Superior temporal gyrus (tissue), 1 donor: ENCODE results near the gene DCDC2B.

Experiments
- DNase-seq: peaks from one replicate; pipeline ENCODE4 v3.0.0-alpha.2; 2016; ENCODE audit errors: extremely low spot score

The DCDC2B gene

GRCh38 chr1:32221980-32222755 is 13.3 kb downstream of the DCDC2B start, which contains the start of the genes EIF3I and TMEM234:
TSS of gene EIF3I (plus strand) at chr1:32222407. CDS start at chr1:32222442, 35 bp downstream.
TSS of gene TMEM234 (minus strand) at chr1:32222353. CDS start at chr1:32222322, 31 bp downstream.
- DNase-seq, result peak; percentile 99

- no peak for DNase-seq
Measured at GRCh38 chr1:32223683-32224082, 14.8 kb downstream of the DCDC2B start.

GRCh38 chr1:32224285-32224684 is 15.4 kb downstream of the DCDC2B start:
- no peak for DNase-seq

GRCh38 chr1:32228771-32229170 is 19.9 kb downstream of the DCDC2B start:
- DNase-seq, result no peak

- no peak for DNase-seq
Measured at GRCh38 chr1:32231843-32232432, 23.0 kb downstream of the DCDC2B start.

- no peak for DNase-seq
Measured at GRCh38 chr1:32232558-32233304, 23.8 kb downstream of the DCDC2B start.

- DNase-seq, result no peak
Measured at GRCh38 chr1:32234792-32235191, 25.9 kb downstream of the DCDC2B start.

GRCh38 chr1:32239337-32239736 is 30.4 kb downstream of the DCDC2B start:
- DNase-seq, result no peak

GRCh38 chr1:32239790-32240139 is 30.9 kb downstream of the DCDC2B start:
- no peak for DNase-seq

- peak; percentile 65 for DNase-seq
Measured at GRCh38 chr1:32240140-32240951, 31.5 kb downstream of the DCDC2B start.

- DNase-seq, result peak; percentile 37
Measured at GRCh38 chr1:32241001-32241763, 32.3 kb downstream of the DCDC2B start.

GRCh38 chr1:32242341-32242851 is 33.5 kb downstream of the DCDC2B start:
- DNase-seq, result peak; percentile 70

- no peak for DNase-seq
Measured at GRCh38 chr1:32246888-32247273, 38.0 kb downstream of the DCDC2B start, which contains the start of gene FAM167B. TSS of gene FAM167B (plus strand) at chr1:32247222. CDS start at chr1:32247422, 200 bp downstream.

GRCh38 chr1:32247452-32247851 is 38.6 kb downstream of the DCDC2B start:
- no peak for DNase-seq

- DNase-seq, result no peak
Measured at GRCh38 chr1:32247983-32248889, 39.3 kb downstream of the DCDC2B start.

GRCh38 chr1:32249831-32250525 is 41.1 kb downstream of the DCDC2B start:
- no peak for DNase-seq

- DNase-seq, result no peak
Measured at GRCh38 chr1:32250893-32251716, 42.2 kb downstream of the DCDC2B start, which contains the start of gene LCK. TSS of gene LCK (plus strand) at chr1:32251265. CDS start at chr1:32274330, 23,065 bp downstream.
